IMR-90 (cell line): ENCODE data around the gene INHBC. TPM values are rescaled to one million over a fixed set of nuclear protein-coding genes. Genes with fewer than 3 reads are reported as not detected.

ENCODE experiments used
- ATAC-seq: fragments of 200-7000 bp; cut with Tn5 transposase; 2 replicates; pipeline ENCODE4 v1.9.1; 2020; ENCODE audit warnings: low read depth, mild to moderate bottlenecking, moderate library complexity
- BruUV-seq: library from RNA; stranded (reverse); fragments of 400-500 nt; replicated peaks from 2 replicates; lab custom pipeline; 2021; lab: Mats Ljungman, UMichigan
- CTCF ChIA-PET: fragments of 300-600 bp; formaldehyde crosslinking; extraction: SDS; loops from one replicate; lab custom pipeline; 2021; ENCODE audit warnings: antibody characterized with exemption; lab: Yijun Ruan, JAX
- POLR2A ChIA-PET: fragments of 300-600 bp; sonication (Branson Sonifier 250); formaldehyde crosslinking; loops from one replicate; lab custom pipeline; 2022; ENCODE audit warnings: antibody characterized with exemption; ENCODE audit not compliant: unreplicated experiment; lab: Charles Lee
- DNase-seq: peaks from one replicate; pipeline ENCODE4 v3.0.0; 2013
- H2AFZ ChIP-seq: replicated peaks from 2 replicates; pipeline ENCODE3; 2013; ENCODE audit warnings: low read length, mild to moderate bottlenecking; ENCODE audit not compliant: poor library complexity
- H2AK5ac ChIP-seq: 2 replicates; pipeline ENCODE4 v1.6.1; 2013; ENCODE audit warnings: low read depth, low read length, inconsistent platforms
- H2AK9ac ChIP-seq: replicated peaks from 2 replicates; pipeline ENCODE3; 2013; ENCODE audit warnings: mild to moderate bottlenecking, low read depth, low read length, moderate library complexity; ENCODE audit not compliant: poor library complexity
- H2BK120ac ChIP-seq: 2 replicates; pipeline ENCODE4 v1.6.1; 2013; ENCODE audit warnings: low read depth, low read length, inconsistent platforms
- H2BK15ac ChIP-seq: 3 replicates; pipeline ENCODE4 v1.6.1; 2013; ENCODE audit warnings: low read depth, low read length, inconsistent platforms
- H2BK20ac ChIP-seq: 2 replicates; pipeline ENCODE4 v1.6.1; 2013; ENCODE audit warnings: low read depth, mild to moderate bottlenecking, inconsistent platforms, low read length, moderate library complexity
- H2BK5ac ChIP-seq: 2 replicates; pipeline ENCODE4 v1.6.1; 2013; ENCODE audit warnings: mild to moderate bottlenecking, low read depth, low read length, inconsistent platforms; ENCODE audit not compliant: poor library complexity, severe bottlenecking
- H3K14ac ChIP-seq: replicated peaks from 2 replicates; pipeline ENCODE4 v1.6.1; 2013; ENCODE audit warnings: low read depth, low read length, inconsistent platforms
- H3K18ac ChIP-seq: 2 replicates; pipeline ENCODE4 v1.6.1; 2013; ENCODE audit warnings: low read depth, low read length, control low read depth
- H3K23ac ChIP-seq: 2 replicates; pipeline ENCODE4 v1.6.1; 2013; ENCODE audit warnings: low read depth, low read length, inconsistent platforms
- H3K27ac ChIP-seq: 2 replicates; pipeline ENCODE4 v1.5.1; 2013; ENCODE audit warnings: mild to moderate bottlenecking, control low read depth, low read length; ENCODE audit not compliant: insufficient read depth
- H3K27me3 ChIP-seq: 2 replicates; pipeline ENCODE4 v1.6.1; 2013; ENCODE audit warnings: low read length; ENCODE audit not compliant: control insufficient read depth, insufficient read depth
- H3K36me3 ChIP-seq: 2 replicates; pipeline ENCODE4 v1.6.1; 2013; ENCODE audit warnings: low read length, mixed read lengths; ENCODE audit not compliant: control insufficient read depth, insufficient read depth
- H3K4ac ChIP-seq: 2 replicates; pipeline ENCODE4 v1.6.1; 2013; ENCODE audit warnings: low read depth, low read length, inconsistent platforms
- H3K4me1 ChIP-seq: 2 replicates; pipeline ENCODE4 v1.6.1; 2013; ENCODE audit warnings: low read length, mixed read lengths; ENCODE audit not compliant: control insufficient read depth, insufficient read depth
- H3K4me2 ChIP-seq: 2 replicates; pipeline ENCODE4 v1.6.1; 2013; ENCODE audit warnings: low read depth, mild to moderate bottlenecking, control low read depth, low read length, moderate library complexity
- H3K4me3 ChIP-seq: 2 replicates; pipeline ENCODE4 v1.5.1; 2013; ENCODE audit warnings: low read depth, mild to moderate bottlenecking, control low read depth, low read length, moderate library complexity; ENCODE audit not compliant: insufficient read depth
- H3K56ac ChIP-seq: 2 replicates; pipeline ENCODE4 v1.6.1; 2013; ENCODE audit warnings: low read length, inconsistent platforms; ENCODE audit not compliant: insufficient read depth; ENCODE audit errors: extremely low read depth
- H3K79me1 ChIP-seq, 2 experiments: 2 replicates each; pipeline ENCODE4 v1.6.1; 2013; ENCODE audit warnings: low read length in 2 of 2, inconsistent platforms in 1 of 2, low read depth in 1 of 2
- H3K9ac ChIP-seq: 2 replicates; pipeline ENCODE4 v1.6.1; 2013; ENCODE audit warnings: low read depth, low read length, control low read depth
- H3K9me1 ChIP-seq: 2 replicates; pipeline ENCODE4 v1.6.1; 2013; ENCODE audit warnings: low read length, inconsistent platforms; ENCODE audit not compliant: insufficient read depth
- H3K9me3 ChIP-seq: 2 replicates; pipeline ENCODE4 v1.6.1; 2013; ENCODE audit warnings: low read length; ENCODE audit not compliant: control insufficient read depth, insufficient read depth
- H4K20me1 ChIP-seq: 2 replicates; pipeline ENCODE4 v1.6.1; 2013; ENCODE audit warnings: low read length, inconsistent platforms; ENCODE audit not compliant: insufficient read depth
- H4K5ac ChIP-seq: 2 replicates; pipeline ENCODE4 v1.6.1; 2013; ENCODE audit warnings: mild to moderate bottlenecking, low read depth, low read length, control low read depth
- H4K8ac ChIP-seq, 2 experiments: 2 replicates each; pipeline ENCODE4 v1.6.1; 2013; ENCODE audit warnings: low read depth in 2 of 2, low read length in 2 of 2, control low read depth in 1 of 2, inconsistent platforms in 1 of 2
- H4K91ac ChIP-seq: 2 replicates; pipeline ENCODE4 v1.6.1; 2013; ENCODE audit warnings: low read depth, low read length, inconsistent platforms; ENCODE audit not compliant: insufficient read depth
- CEBPB ChIP-seq: IDR thresholded peaks from 2 replicates; pipeline ENCODE4 v1.6.1; 2012; ENCODE audit warnings: low read depth, low read length, improper control_type of control experiment
- MXI1 ChIP-seq: IDR thresholded peaks from 2 replicates; pipeline ENCODE4 v1.6.1; 2012; ENCODE audit warnings: low read depth, mild to moderate bottlenecking, low read length, moderate library complexity, borderline replicate concordance
- RAD21 ChIP-seq: IDR thresholded peaks from 2 replicates; pipeline ENCODE4 v1.6.1; 2012; ENCODE audit warnings: low read length, improper control_type of control experiment
- RFX5 ChIP-seq: IDR thresholded peaks from 2 replicates; pipeline ENCODE4 v1.8.0; 2012; ENCODE audit warnings: low read depth, mild to moderate bottlenecking, low read length, moderate library complexity
- SMC3 ChIP-seq: fragments of 150-350 bp; IDR thresholded peaks from 2 replicates; pipeline ENCODE4 v1.6.1; 2016; ENCODE audit warnings: low read depth, mild to moderate bottlenecking, antibody characterized with exemption, low read length, moderate library complexity
- WGBS, 2 experiments: methylation state at CpG; one replicate each; pipeline versions ENCODE4 v1.1.5 to v1.1.7; 2013; ENCODE audit warnings: missing lambda C conversion rate in 2 of 2; ENCODE audit not compliant: insufficient read length in 1 of 2; ENCODE audit errors: extremely low coverage in 2 of 2; 5-methylcytosine and 5-hydroxymethylcytosine counted together
- dilution Hi-C: fragments of 300-500 bp; cut with HindIII; formaldehyde crosslinking; loops from one replicate; pipeline ENCODE4 v1.14.3; 2018; ENCODE audit warnings: low sequenced_read_pairs; ENCODE audit not compliant: unreplicated experiment
- in situ Hi-C: fragments of 300-500 bp; cut with MboI; formaldehyde crosslinking; loops from 3 replicates; pipeline ENCODE4 v1.14.3; 2019; ENCODE audit warnings: low sequenced_read_pairs, inconsistent platforms, mixed read lengths
- intact Hi-C: fragments of 100-400 bp; cut with micrococcal nuclease; formaldehyde crosslinking; loops from 2 replicates; pipeline ENCODE4 v1.10.0; 2022
- polyA plus RNA-seq, 3 experiments: library from polyadenylated mRNA; depleted of rRNA; stranded (reverse); fragments of >200 nt; gene quantifications; 2 replicates each; pipeline ENCODE4 v1.2.3, GENCODE V29; 2012; ENCODE audit warnings: low replicate concordance in 1 of 3
- total RNA-seq: library from RNA; depleted of rRNA; stranded (reverse); fragments of >200 nt; gene quantifications from 2 replicates; pipeline ENCODE4 v1.2.3, GENCODE V29; 2012
- TF ChIP-seq, protein P1 (sequence below): fragments of 150-350 bp; IDR thresholded peaks from 2 replicates; pipeline ENCODE4 v1.6.1; 2017; ENCODE audit warnings: mild to moderate bottlenecking, antibody characterized with exemption, low read length, low read depth

The INHBC gene
- total and polyA plus RNA-seq, 2 of the 4 experiments (the other 2 are of a cell fraction): 0.09 TPM; not detected in 1

- Histone ChIP-seq H2BK15ac (no peak overlapping the region), H3K9me1 (peaks cover 13% of the 10 kb centered on the region), H3K27me3 (no peaks in the 10 kb centered on the region), H2AK9ac (no peak overlapping the region), H3K56ac (no peak overlapping the region), H4K20me1 (no peaks in the 10 kb centered on the region), H2BK120ac (no peak overlapping the region), H3K79me1 (peaks cover 0 to 10% of the 10 kb centered on the region in 2 experiments; a peak in 1 of 4 replicates), H3K4me3 (no peak overlapping the region), H3K9me3 (no peaks in the 10 kb centered on the region), H3K4ac (no peak overlapping the region), H4K91ac (no peak overlapping the region), H3K4me2 (no peak overlapping the region), H3K27ac (no peak overlapping the region), H3K14ac (no peak overlapping the region), H3K9ac (no peak overlapping the region), H2AFZ (no peak overlapping the region), H3K4me1 (peaks cover 16% of the 10 kb centered on the region), H3K36me3 (no peaks in the 10 kb centered on the region), H2BK20ac (no peak overlapping the region), H3K23ac (no peak overlapping the region), H3K18ac (no peak overlapping the region), H4K5ac (no peak overlapping the region), H2AK5ac (no peak overlapping the region), H2BK5ac (no peak overlapping the region), H4K8ac (no peak overlapping the region)
- CTCF ChIA-PET: no interaction called here
- dilution Hi-C loops: no loop called here
- ATAC-seq: no peak
- BruUV-seq: no TSS peak
- in situ Hi-C loops: no loop called here
- WGBS, 2 experiments: 93% methylated on average over 7 of the region's 7 CpGs; no CpG with 5 or more reads in 1 of the 2 experiments
- TF ChIP-seq RFX5 (no peak), SMC3 (no peak), CEBPB (no peak), MXI1 (no peak), RAD21 (no peak)
- TF ChIP-seq, protein P1, sequence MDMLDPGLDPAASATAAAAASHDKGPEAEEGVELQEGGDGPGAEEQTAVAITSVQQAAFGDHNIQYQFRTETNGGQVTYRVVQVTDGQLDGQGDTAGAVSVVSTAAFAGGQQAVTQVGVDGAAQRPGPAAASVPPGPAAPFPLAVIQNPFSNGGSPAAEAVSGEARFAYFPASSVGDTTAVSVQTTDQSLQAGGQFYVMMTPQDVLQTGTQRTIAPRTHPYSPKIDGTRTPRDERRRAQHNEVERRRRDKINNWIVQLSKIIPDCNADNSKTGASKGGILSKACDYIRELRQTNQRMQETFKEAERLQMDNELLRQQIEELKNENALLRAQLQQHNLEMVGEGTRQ: no peak
- POLR2A ChIA-PET: no interaction called here
- intact Hi-C loops: no loop called here
- no peak for DNase-seq
Measured at GRCh38 chr12:57449375-57449774, 14.8 kb downstream of the INHBC start.
